NCI-H128 (cell line): ENCODE measurements around the gene GPR61.

Source experiments
- DNase-seq: peaks from one replicate; lab custom pipeline; 2025; ENCODE audit not compliant: unreplicated experiment; lab: John Stamatoyannopoulos, UW

The GPR61 gene

GRCh38 chr1:109535481-109535880 is 4.2 kb upstream of the GPR61 start:
- no peak for DNase-seq

GRCh38 chr1:109535971-109536491 is 3.6 kb upstream of the GPR61 start:
- peak; percentile 21 for DNase-seq

- DNase-seq = no peak
Measured at GRCh38 chr1:109537450-109538178, 2.1 kb upstream of the GPR61 start.

GRCh38 chr1:109538827-109539555 is 681 bp upstream of the GPR61 start:
- DNase-seq = no peak

- no peak for DNase-seq
Measured at GRCh38 chr1:109541102-109541501, 1.4 kb downstream of the GPR61 start.

- DNase-seq = no peak
Measured at GRCh38 chr1:109542657-109543056, 3.0 kb downstream of the GPR61 start.

- no peak for DNase-seq
Measured at GRCh38 chr1:109543283-109543987, 3.8 kb downstream of the GPR61 start.

- DNase-seq = no peak
Measured at GRCh38 chr1:109543988-109544735, 4.5 kb downstream of the GPR61 start.

- DNase-seq = peak; percentile 67
Measured at GRCh38 chr1:109546311-109547109, 6.8 kb downstream of the GPR61 start.

- DNase-seq = no peak
Measured at GRCh38 chr1:109547463-109548320, 8.0 kb downstream of the GPR61 start.

- peak; percentile 75 for DNase-seq
Measured at GRCh38 chr1:109548321-109549267, 8.9 kb downstream of the GPR61 start, which contains the start of gene GNAI3. Gene GNAI3 (plus strand): TSS chr1:109548615. CDS start chr1:109548721, 106 bp downstream.

GRCh38 chr1:109556563-109556962 is 16.9 kb downstream of the GPR61 start:
- no peak for DNase-seq

GRCh38 chr1:109557520-109557919 is 17.8 kb downstream of the GPR61 start:
- DNase-seq = no peak

- DNase-seq = no peak
Measured at GRCh38 chr1:109559995-109560394, 20.3 kb downstream of the GPR61 start.

- DNase-seq = no peak
Measured at GRCh38 chr1:109564194-109564878, 24.7 kb downstream of the GPR61 start.

GRCh38 chr1:109565241-109565640 is 25.6 kb downstream of the GPR61 start:
- DNase-seq = no peak

GRCh38 chr1:109566982-109567381 is 27.3 kb downstream of the GPR61 start:
- no peak for DNase-seq
